H9 (cell line): ENCODE results near the gene FAU. TPM values are rescaled to one million over a fixed set of nuclear protein-coding genes. Genes with fewer than 3 reads are reported as not detected.
A peak's percentile ranks its signal among the peaks of the same experiment; 100 is the strongest.

Experiments used
- DNase-seq: peaks from one replicate; pipeline ENCODE4 v3.0.0-alpha.2; 2017
- H2AFZ ChIP-seq: one replicate; pipeline ENCODE4 v1.6.1; 2013; ENCODE audit warnings: mild to moderate bottlenecking, low read length, control low read depth, moderate library complexity
- H2AK5ac ChIP-seq: 2 replicates; pipeline ENCODE4 v1.6.1; 2013; ENCODE audit warnings: low read length, control low read depth, mixed read lengths; ENCODE audit not compliant: insufficient read length
- H2BK120ac ChIP-seq: one replicate; pipeline ENCODE4 v1.6.1; 2013; ENCODE audit warnings: low read depth, mild to moderate bottlenecking, low read length, control low read depth, inconsistent platforms; ENCODE audit not compliant: poor library complexity, severe bottlenecking
- H2BK12ac ChIP-seq: 2 replicates; pipeline ENCODE4 v1.6.1; 2013; ENCODE audit warnings: low read length, control low read depth, mixed read lengths, low read depth; ENCODE audit not compliant: insufficient read length
- H2BK15ac ChIP-seq: 2 replicates; pipeline ENCODE4 v1.6.1; 2013; ENCODE audit warnings: low read depth, low read length, control low read depth
- H2BK20ac ChIP-seq: one replicate; pipeline ENCODE4 v1.6.1; 2013; ENCODE audit warnings: low read depth, mild to moderate bottlenecking, low read length, control low read depth, inconsistent platforms; ENCODE audit not compliant: poor library complexity, severe bottlenecking
- H2BK5ac ChIP-seq: 2 replicates; pipeline ENCODE4 v1.6.1; 2013; ENCODE audit warnings: low read length, control low read depth, mixed read lengths; ENCODE audit not compliant: insufficient read length
- H3K14ac ChIP-seq: 2 replicates; pipeline ENCODE4 v1.6.1; 2013; ENCODE audit warnings: low read length, control low read depth; ENCODE audit not compliant: insufficient read depth
- H3K18ac ChIP-seq: 2 replicates; pipeline ENCODE4 v1.6.1; 2013; ENCODE audit warnings: low read depth, mild to moderate bottlenecking, mixed read lengths, low read length, control low read depth; ENCODE audit not compliant: insufficient read length
- H3K23ac ChIP-seq: 2 replicates; pipeline ENCODE4 v1.6.1; 2013; ENCODE audit warnings: low read length, control low read depth, mixed read lengths, low read depth; ENCODE audit not compliant: insufficient read length
- H3K23me2 ChIP-seq: 2 replicates; pipeline ENCODE4 v1.6.1; 2013; ENCODE audit warnings: low read depth, mild to moderate bottlenecking, mixed read lengths, low read length, control low read depth; ENCODE audit not compliant: insufficient read length, poor library complexity, severe bottlenecking
- H3K27ac ChIP-seq: 2 replicates; pipeline ENCODE4 v1.5.1; 2013; ENCODE audit warnings: low read length, control low read depth, mixed read lengths, low read depth; ENCODE audit not compliant: insufficient read length
- H3K27me3 ChIP-seq: 2 replicates; pipeline ENCODE4 v1.6.1; 2013; ENCODE audit warnings: low read length, control low read depth, inconsistent platforms; ENCODE audit not compliant: insufficient read depth
- H3K4ac ChIP-seq: 2 replicates; pipeline ENCODE4 v1.6.1; 2013; ENCODE audit warnings: low read depth, mild to moderate bottlenecking, control low read depth, inconsistent platforms, low read length, moderate library complexity
- H3K4me1 ChIP-seq: 2 replicates; pipeline ENCODE4 v1.6.1; 2013; ENCODE audit warnings: low read length, control low read depth, inconsistent platforms; ENCODE audit not compliant: insufficient read depth
- H3K4me2 ChIP-seq: 2 replicates; pipeline ENCODE4 v1.6.1; 2013; ENCODE audit warnings: low read length, control low read depth, mixed read lengths; ENCODE audit not compliant: insufficient read length, insufficient read depth
- H3K56ac ChIP-seq: 2 replicates; pipeline ENCODE4 v1.6.1; 2013; ENCODE audit warnings: low read depth, mild to moderate bottlenecking, mixed read lengths, low read length, control low read depth; ENCODE audit not compliant: insufficient read length
- H3K79me1 ChIP-seq: 2 replicates; pipeline ENCODE4 v1.6.1; 2013; ENCODE audit warnings: low read depth, mild to moderate bottlenecking, moderate library complexity, low read length, control low read depth, inconsistent platforms; ENCODE audit not compliant: insufficient read depth, poor library complexity, severe bottlenecking
- H3K79me2 ChIP-seq: 2 replicates; pipeline ENCODE4 v1.6.1; 2013; ENCODE audit warnings: low read length, control low read depth, inconsistent platforms; ENCODE audit not compliant: insufficient read depth
- H3K9ac ChIP-seq: 2 replicates; pipeline ENCODE4 v1.6.1; 2013; ENCODE audit warnings: low read length, control low read depth, mixed read lengths; ENCODE audit not compliant: insufficient read length; ENCODE audit errors: extremely low read depth
- H3K9me3 ChIP-seq: one replicate; pipeline ENCODE4 v1.6.1; 2013; ENCODE audit warnings: low read depth, low read length, inconsistent platforms; ENCODE audit not compliant: control insufficient read depth
- H3T11ph ChIP-seq: one replicate; pipeline ENCODE4 v1.6.1; 2013; ENCODE audit warnings: mild to moderate bottlenecking, low read length, control low read depth, inconsistent platforms
- H4K20me1 ChIP-seq: one replicate; pipeline ENCODE4 v1.6.1; 2013; ENCODE audit not compliant: control insufficient read depth, insufficient read length, insufficient read depth
- H4K5ac ChIP-seq: 2 replicates; pipeline ENCODE4 v1.6.1; 2013; ENCODE audit warnings: low read depth, mild to moderate bottlenecking, mixed read lengths, low read length, control low read depth; ENCODE audit not compliant: insufficient read length
- H4K8ac ChIP-seq: replicated peaks from 2 replicates; pipeline ENCODE4 v1.6.1; 2013; ENCODE audit warnings: low read length, control low read depth, mixed read lengths, low read depth; ENCODE audit not compliant: insufficient read length
- H4K91ac ChIP-seq: 2 replicates; pipeline ENCODE4 v1.6.1; 2013; ENCODE audit warnings: low read depth, mild to moderate bottlenecking, moderate library complexity, mixed read lengths, low read length, control low read depth; ENCODE audit not compliant: insufficient read length
- H3K27ac Mint-ChIP-seq, 3 experiments: 2 replicates in 2 of 3; 3 replicates in 1 of 3; pipeline ENCODE4 v1.8.0; 2020 to 2021; ENCODE audit warnings: mixed read lengths in 3 of 3, mild to moderate bottlenecking in 1 of 3, moderate library complexity in 1 of 3
- H3K27me3 Mint-ChIP-seq: 2 replicates; pipeline ENCODE4 v1.8.0; 2021; ENCODE audit warnings: low read depth, mild to moderate bottlenecking, moderate library complexity, mixed read lengths
- H3K36me3 Mint-ChIP-seq, 3 experiments: 2 replicates in 2 of 3; 3 replicates in 1 of 3; pipeline ENCODE4 v1.8.0; 2020 to 2021; ENCODE audit warnings: low read depth in 3 of 3, mixed read lengths in 3 of 3; ENCODE audit not compliant: insufficient read depth in 1 of 3
- H3K4me1 Mint-ChIP-seq, 2 experiments: 2 replicates each; pipeline ENCODE4 v1.8.0; 2020; ENCODE audit warnings: mixed read lengths in 2 of 2
- H3K4me3 Mint-ChIP-seq, 2 experiments: 2 replicates in 1 of 2; 3 replicates in 1 of 2; pipeline ENCODE4 v1.8.0; 2020 to 2021; ENCODE audit warnings: mild to moderate bottlenecking in 2 of 2, mixed read lengths in 2 of 2, moderate library complexity in 1 of 2
- H3K9me3 Mint-ChIP-seq, 2 experiments: 2 replicates in 1 of 2; 3 replicates in 1 of 2; pipeline ENCODE4 v1.8.0; 2020; ENCODE audit warnings: mild to moderate bottlenecking in 2 of 2, mixed read lengths in 2 of 2, moderate library complexity in 1 of 2
- CTCF ChIP-seq: fragments of 200-600 bp; sonication (generic); conservative IDR thresholded peaks from 3 replicates; pipeline ENCODE4 v1.8.0; 2021; ENCODE audit warnings: antibody characterized with exemption, mild to moderate bottlenecking
- whole genome bisulfite sequencing: extraction: QIAGEN DNeasy Blood & Tissue Kit; methylation state at CpG from one replicate; pipeline ENCODE4 v1.1.7; 2013; ENCODE audit warnings: missing lambda C conversion rate, low lambda C conversion rate, mixed read lengths; ENCODE audit not compliant: insufficient read length; ENCODE audit errors: extremely low coverage; 5-methylcytosine and 5-hydroxymethylcytosine counted together
- total RNA-seq: library from RNA; stranded (reverse); gene quantifications from 2 replicates; pipeline ENCODE4 v1.2.1, GENCODE V29; 2021

FAU gene
- total RNA-seq, 1 experiment from 2014 or later, result 898 TPM

GRCh38 chr11:65111159-65111743 lies 10.7 kb downstream of the FAU start:
- H3K79me1 ChIP-seq, result no peaks in the 10 kb centered on the region
- H3K9me3 ChIP-seq, result no peaks in the 10 kb centered on the region
- no peaks in the 10 kb centered on the region for H3K9me3 Mint-ChIP-seq
- no peaks in the 10 kb centered on the region for H3K4me1 ChIP-seq
- no peak overlapping the region for H2BK20ac ChIP-seq
- no peak overlapping the region for H2BK12ac ChIP-seq
- no peak overlapping the region for H2BK5ac ChIP-seq
- no peak overlapping the region for H2BK120ac ChIP-seq
- peaks cover 15 to 19% of the 10 kb centered on the region in 2 experiments for H3K4me1 Mint-ChIP-seq
- no CpG with 5 or more reads among the region's 31 CpGs for WGBS
- H2AK5ac ChIP-seq, result no peak overlapping the region
- peak overlapping the region; percentile 56 for H3K4me2 ChIP-seq
- no peaks in the 10 kb centered on the region for H3K79me2 ChIP-seq
- H3K27ac ChIP-seq, result no peak overlapping the region
- H4K91ac ChIP-seq, result no peak overlapping the region
- H3T11ph ChIP-seq, result no peak overlapping the region
- H4K20me1 ChIP-seq, result no peaks in the 10 kb centered on the region
- no peak overlapping the region for H4K8ac ChIP-seq
- peak overlapping the region in 2 of 3 experiments; percentile 23 to 49; a peak in 3 of 7 replicates for H3K27ac Mint-ChIP-seq
- H3K18ac ChIP-seq, result no peak overlapping the region
- H3K56ac ChIP-seq, result no peak overlapping the region
- H3K27me3 ChIP-seq, result no peaks in the 10 kb centered on the region
- H3K27me3 Mint-ChIP-seq, result no peaks in the 10 kb centered on the region
- H4K5ac ChIP-seq, result no peak overlapping the region
- no peak overlapping the region for H3K9ac ChIP-seq
- H3K23ac ChIP-seq, result no peak overlapping the region
- DNase-seq, result no peak
- H2BK15ac ChIP-seq, result no peak overlapping the region
- H3K23me2 ChIP-seq, result peaks cover 13% of the 10 kb centered on the region
- H3K4ac ChIP-seq, result no peak overlapping the region
- H3K4me3 Mint-ChIP-seq, result peak overlapping the region; percentile 82 to 99
- H3K36me3 Mint-ChIP-seq, result peaks cover 2 to 28% (median 17%) of the 10 kb centered on the region in 3 experiments; a peak in 6 of 7 replicates
- TF ChIP-seq CTCF, result no peak
- no peak overlapping the region; the same call in 1 of the 2 replicates for H3K14ac ChIP-seq
- H2AFZ ChIP-seq, result no peak overlapping the region
